KOPT-K1 (cell line): Measurements from ENCODE around the gene ZNF581.

Experiments used
- H3K27ac ChIP-seq: fragments of 200-600 bp; sonication (generic); 2 replicates; pipeline ENCODE4 v1.5.1; 2016; ENCODE audit warnings: antibody characterized with exemption, mild to moderate bottlenecking, low read depth, low read length; ENCODE audit not compliant: poor library complexity, severe bottlenecking
- H3K36me3 ChIP-seq: fragments of 200-600 bp; sonication (generic); 2 replicates; pipeline ENCODE4 v1.5.1; 2017; ENCODE audit warnings: antibody characterized with exemption, mild to moderate bottlenecking, low read length, moderate library complexity; ENCODE audit not compliant: insufficient read depth
- H3K9me3 ChIP-seq: fragments of 200-600 bp; sonication (generic); 2 replicates; pipeline ENCODE4 v1.5.1; 2017; ENCODE audit warnings: antibody characterized with exemption, low read length, mild to moderate bottlenecking; ENCODE audit not compliant: insufficient read depth, poor library complexity, severe bottlenecking

The ZNF581 gene, protein sequence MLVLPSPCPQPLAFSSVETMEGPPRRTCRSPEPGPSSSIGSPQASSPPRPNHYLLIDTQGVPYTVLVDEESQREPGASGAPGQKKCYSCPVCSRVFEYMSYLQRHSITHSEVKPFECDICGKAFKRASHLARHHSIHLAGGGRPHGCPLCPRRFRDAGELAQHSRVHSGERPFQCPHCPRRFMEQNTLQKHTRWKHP

DNA sequence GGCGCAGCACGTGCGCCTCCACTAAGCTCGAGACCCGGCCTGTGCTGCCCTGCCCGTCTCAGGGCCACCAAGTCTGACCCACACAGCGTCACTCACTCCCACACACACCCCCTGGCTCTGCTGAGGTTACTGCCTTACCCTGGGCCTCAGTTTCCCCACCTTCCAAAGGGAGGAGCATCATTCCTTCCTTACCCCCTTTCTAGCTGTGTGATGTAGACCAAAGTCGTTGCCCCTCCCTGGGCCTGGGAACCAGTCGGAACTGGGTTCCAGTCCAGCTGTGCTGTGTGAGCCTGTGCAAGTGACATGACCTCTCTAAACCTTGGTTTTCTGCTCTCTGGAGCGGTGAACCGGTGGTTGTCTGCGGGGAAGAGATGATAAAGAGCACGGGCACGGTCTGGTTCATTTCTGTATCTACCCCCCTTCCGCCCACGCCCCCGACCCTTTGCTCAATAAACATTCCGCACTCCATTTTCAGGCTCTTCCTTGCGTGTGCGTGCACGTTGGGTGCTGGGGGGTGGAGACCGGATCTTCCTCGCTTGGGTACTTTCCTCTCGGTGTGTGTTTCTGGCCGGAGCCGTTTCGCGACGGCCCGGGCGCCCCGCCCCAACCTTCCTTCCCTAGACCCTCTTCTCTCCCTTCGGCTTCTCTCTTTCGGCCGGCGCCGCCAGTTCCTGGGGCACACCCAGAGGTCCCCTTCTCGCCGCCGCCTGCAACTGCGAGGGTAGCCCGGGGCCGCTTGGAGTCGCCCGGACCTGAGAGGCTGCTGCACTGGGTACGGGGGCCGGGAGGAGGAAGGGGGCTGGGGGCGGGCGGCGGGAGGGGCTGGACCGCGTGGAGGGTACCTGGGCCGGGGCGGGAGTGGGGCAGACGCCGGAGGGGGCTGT, at the start of gene ZNF581:
Gene ZNF581, plus strand, starts transcription at position 647 of the 884 bp plus-strand sequence. CDS start 923 bp downstream, outside the sequence.
- Histone ChIP-seq H3K9me3 (no peaks in the 10 kb centered on the region), H3K27ac (peak within 1 kb of the TSS; percentile 72), H3K36me3 (peaks cover 19% of the 10 kb centered on the region)

DNA sequence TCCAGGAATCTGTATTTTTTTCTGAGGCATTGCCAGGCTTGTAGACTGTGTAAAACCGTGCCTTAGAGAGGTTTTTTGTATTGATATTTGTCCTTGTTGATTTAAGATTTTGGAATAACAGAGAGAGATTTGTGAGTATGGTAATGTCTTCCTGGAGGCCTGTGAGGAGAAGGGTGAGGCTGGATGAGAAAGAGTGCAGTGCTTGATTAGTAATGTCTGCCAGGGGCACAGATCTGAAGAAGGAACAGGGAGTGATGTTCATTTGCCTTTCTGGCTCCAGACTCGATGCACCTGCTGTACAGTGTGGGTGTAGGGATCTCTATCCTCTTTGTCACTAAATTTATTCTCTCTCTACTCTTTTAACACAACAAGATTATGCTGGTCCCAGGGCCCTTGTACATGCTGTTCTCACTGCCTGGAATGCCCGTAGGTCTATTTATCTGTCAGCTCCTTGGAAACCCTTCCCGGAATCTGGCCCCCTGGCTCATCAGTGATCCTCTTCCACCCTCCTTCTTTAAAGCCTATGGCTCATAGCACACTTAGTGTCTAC, 48.4 kb upstream of the ZNF581 start:
- no peak overlapping the region for H3K27ac ChIP-seq
- H3K9me3 ChIP-seq = no peaks in the 10 kb centered on the region
- peaks cover 54% of the 10 kb centered on the region for H3K36me3 ChIP-seq

DNA sequence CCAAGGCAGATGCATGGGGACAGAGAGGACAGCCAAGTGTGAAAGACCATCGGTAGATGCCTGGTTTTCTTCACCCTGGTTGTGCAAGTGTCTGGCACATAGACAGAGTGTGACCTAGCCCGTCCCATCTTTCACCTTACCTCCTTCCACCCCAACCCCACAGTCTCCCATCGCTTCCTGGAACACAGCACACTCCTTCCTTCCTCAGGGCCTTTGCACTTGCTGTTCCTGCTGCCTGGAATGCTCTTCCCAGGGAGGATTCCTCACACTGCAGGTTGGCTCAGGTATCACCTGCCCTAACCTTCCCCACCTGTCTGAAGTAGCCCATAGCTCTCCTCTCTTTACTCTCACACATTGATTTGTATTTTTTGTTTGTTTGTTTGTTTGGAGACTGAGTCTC, 47.1 kb upstream of the ZNF581 start:
- Histone ChIP-seq H3K36me3 (peaks cover 53% of the 10 kb centered on the region), H3K9me3 (no peaks in the 10 kb centered on the region), H3K27ac (no peak overlapping the region)

DNA sequence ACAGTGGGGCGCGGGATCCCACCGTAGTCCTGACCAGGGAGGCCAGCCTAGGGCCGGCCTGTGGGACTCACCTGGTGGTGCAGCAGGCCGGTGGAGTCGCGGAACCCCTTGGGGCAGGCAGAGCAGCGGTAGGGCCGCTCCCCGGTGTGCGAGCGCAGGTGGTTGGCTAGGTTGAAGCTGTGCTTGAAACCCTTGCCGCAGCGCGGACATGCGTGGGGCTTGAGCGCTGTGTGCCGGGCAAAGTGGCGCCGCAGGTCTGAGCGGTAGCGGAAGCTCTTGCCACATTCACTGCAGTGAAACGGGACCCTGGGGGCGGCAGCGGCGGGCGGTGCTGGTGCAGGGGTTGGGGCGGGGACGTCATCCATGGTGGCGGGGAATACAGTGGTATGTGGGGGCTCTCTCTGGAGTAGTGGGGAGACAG, 45.9 kb upstream of the ZNF581 start:
- Histone ChIP-seq H3K36me3 (peaks cover 41% of the 10 kb centered on the region), H3K9me3 (no peaks in the 10 kb centered on the region), H3K27ac (no peak overlapping the region)

DNA sequence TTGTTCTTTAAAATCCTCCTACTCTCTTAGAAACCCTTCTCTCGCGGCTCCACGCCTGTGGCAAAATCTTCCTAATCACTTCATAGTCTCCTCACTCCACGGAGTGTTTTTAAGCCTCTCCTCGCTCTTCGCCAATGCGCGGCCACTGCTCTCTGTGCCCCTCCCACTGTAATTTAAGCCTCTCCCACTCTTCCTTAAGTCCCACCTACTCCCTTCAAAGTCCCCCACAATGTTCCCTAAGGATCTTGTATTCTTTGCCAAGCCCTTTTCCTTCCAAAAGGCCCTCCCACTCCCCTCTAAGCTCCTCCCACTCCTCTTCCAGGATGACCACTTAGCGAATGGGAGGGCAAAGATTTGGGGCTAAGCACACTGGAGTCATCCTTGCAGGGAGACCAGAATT, 45.4 kb upstream of the ZNF581 start:
- Histone ChIP-seq H3K27ac (no peak overlapping the region), H3K36me3 (peaks cover 37% of the 10 kb centered on the region), H3K9me3 (no peaks in the 10 kb centered on the region)

DNA sequence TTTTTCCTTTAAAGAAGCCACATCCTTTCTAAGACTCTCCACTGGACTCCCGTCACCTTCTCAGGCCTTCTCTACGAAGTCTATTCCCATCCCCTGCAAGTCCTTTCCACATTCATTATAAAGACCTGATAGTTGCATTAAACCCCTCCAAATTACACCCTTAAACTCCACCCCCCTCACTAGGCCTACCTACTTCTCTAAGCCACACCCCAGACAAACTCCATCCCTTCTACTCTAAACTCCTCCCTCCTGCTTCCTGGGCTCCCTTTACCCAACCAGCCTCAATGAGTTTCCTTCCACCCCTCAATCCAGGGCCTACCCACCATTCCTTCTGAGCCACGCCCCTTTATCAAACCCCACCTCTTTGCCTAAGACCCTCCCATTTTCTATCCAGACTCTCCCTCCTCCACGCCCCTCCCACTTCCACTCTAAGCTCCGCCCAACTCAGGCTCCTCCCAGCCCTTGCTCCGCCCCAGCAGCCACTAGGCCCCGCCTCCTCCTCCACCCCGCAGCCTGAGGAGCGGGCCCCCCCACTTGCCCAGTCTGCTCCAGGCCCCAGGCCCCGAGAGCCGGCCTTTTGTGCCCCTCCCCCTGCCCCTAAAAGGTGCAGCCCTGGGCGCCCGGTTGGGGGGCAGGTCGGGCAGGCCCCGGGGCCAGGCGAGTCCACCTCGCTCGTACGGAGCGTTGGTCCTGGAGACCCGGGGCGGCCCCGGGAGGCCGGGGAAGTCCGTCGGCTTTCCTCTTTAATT, 44.6 kb upstream of the ZNF581 start:
- Histone ChIP-seq H3K27ac (peak overlapping the region; percentile 97), H3K9me3 (no peaks in the 10 kb centered on the region), H3K36me3 (peaks cover 31% of the 10 kb centered on the region)

DNA sequence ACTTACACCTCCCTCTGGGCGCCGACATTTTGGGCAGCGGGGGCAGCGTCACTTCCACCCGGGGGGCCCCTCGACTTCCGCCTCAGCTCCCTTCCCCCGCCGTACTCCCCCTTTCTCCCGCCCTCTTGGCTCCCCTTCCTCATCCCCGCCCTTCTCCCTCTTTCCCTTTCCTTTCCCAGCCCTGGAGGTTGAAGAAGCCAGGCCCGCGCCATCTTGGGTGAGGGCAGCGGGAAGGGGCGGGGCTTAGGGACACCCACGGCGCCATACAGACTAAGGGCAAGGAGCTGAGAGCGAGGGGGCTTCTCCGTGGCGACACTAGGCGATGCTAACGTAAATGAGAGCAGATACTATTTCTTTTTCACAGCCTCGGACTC, 44.0 kb upstream of the ZNF581 start, which contains the start of gene FIZ1:
Gene FIZ1, minus strand, starts transcription at position 50 of the 374 bp plus-strand sequence. CDS start 1,652 bp downstream, outside the sequence.
- Histone ChIP-seq H3K9me3 (no peaks in the 10 kb centered on the region), H3K27ac (peak within 1 kb of the TSS; percentile 97), H3K36me3 (peaks cover 28% of the 10 kb centered on the region)

DNA sequence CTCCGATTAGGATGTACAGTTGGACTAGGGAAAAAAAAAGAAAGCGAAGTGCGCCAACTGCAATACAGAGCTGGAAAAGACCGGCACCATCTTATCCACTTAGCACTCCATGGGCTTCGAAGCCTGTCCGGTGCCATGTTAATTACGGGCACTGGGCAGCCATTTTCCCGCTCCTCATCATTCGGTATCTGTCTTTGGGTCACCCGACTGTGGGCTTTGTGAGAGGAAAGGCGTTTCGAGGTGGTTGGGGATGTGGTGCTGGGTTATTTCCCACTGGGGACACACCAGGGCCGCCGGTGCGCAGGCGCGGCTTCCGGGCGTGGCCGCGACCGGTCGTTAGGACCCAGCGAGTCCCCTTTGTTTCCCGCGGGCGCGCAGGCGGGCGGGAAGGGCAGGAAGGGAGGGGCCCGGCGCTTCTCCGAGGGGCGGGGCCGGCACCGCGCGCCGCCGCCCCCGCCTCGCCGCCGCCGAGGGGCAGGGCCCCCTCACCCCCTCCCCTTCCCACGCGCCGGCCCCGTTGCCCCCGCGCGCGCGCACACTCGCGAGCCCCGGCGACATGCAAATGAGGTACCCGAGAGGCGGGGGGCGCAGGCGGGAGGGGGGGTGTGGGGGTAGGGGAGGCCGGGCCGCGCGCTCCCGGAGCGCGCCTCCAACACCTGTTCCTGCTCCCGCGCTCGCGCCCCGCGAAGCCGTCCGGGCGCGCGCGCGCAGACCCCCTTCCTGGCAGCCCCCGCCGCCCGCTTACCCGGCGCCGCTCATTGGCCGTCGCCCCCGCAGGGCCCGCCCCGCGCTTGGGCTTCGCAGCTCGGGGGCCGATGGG, 43.4 kb upstream of the ZNF581 start, which contains the start of gene ZNF524:
Gene ZNF524, plus strand, starts transcription at position 447 of the 820 bp plus-strand sequence. CDS start 1,825 bp downstream, outside the sequence.
- H3K27ac ChIP-seq = peak within 1 kb of the TSS; percentile 97
- peaks cover 23% of the 10 kb centered on the region for H3K36me3 ChIP-seq
- H3K9me3 ChIP-seq = no peaks in the 10 kb centered on the region

DNA sequence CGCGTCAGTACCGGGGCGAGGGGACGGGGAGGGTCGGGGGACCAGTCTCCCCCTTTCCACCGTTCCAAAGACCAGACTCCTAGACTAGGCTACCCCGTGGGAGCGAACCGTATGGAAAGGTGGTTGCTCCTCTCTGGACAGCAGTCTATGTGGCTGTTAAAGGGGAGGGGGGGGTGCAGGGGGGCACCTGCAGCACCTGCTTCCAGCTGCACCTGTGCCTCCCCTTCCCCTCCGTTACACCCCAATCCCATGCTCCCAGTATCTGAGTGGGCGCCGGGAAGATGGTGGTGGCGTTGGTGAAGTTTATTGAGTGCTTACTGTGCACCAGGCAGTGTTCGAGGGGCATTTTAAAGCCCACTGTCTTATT, 42.8 kb upstream of the ZNF581 start:
- Histone ChIP-seq H3K27ac (peak overlapping the region; percentile 97), H3K9me3 (no peaks in the 10 kb centered on the region), H3K36me3 (peaks cover 17% of the 10 kb centered on the region)

DNA sequence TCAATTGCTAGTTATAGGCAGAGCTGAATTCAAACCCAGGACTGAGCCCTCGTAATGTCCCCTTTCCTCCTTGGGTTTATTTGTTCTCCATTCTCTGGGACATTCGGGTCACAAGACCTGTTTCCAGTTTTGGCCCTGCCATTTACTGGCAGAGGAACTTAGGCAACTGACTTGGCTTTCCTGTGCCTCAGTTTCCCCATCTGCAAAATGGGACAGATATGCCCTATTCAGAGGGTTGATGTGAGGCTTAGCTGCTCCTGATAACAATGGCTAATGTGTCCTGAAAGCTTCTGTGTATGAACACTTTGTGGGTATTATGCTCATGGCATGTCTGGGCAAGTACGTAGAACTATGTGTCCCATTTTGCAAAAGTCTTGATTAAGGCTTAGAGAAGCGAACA, 42.4 kb upstream of the ZNF581 start:
- Histone ChIP-seq H3K36me3 (peaks cover 13% of the 10 kb centered on the region), H3K9me3 (no peaks in the 10 kb centered on the region), H3K27ac (peak overlapping the region; percentile 97)

DNA sequence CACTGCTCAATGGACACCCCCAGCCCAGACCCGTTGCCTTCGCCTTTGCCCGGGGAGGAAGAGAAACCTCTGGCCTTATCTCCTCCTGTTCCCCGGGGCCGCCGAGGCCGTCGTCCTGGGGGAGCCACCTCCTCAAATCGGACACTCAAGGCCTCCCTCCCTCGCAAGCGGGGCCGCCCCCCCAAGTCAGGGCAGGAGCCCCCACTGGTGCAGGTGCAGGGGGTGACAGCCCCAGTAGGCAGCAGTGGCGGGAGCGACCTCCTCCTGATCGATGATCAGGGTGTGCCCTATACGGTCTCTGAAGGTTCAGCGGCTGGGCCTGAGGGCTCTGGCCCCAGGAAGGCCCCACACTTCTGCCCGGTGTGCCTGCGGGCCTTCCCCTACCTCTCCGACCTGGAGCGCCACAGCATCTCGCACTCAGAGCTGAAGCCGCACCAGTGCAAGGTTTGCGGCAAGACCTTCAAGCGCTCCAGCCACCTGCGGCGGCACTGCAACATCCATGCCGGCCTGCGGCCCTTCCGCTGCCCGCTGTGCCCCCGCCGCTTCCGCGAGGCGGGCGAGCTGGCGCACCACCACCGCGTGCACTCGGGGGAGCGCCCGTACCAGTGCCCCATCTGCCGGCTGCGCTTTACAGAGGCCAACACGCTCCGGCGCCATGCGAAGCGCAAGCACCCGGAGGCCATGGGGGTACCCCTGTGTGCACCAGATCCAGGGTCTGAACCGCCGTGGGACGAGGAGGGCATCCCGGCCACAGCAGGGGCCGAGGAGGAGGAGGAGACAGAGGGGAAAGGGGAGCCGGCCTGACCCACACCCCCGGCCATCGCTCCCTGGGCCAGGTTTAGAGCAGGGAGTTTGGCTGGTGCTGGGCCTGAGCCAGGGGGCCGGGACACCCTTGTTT, 41.1 kb upstream of the ZNF581 start:
- Histone ChIP-seq H3K27ac (no peak overlapping the region), H3K36me3 (peaks cover under 1% of the 10 kb centered on the region; the same call in 1 of the 2 replicates)

DNA sequence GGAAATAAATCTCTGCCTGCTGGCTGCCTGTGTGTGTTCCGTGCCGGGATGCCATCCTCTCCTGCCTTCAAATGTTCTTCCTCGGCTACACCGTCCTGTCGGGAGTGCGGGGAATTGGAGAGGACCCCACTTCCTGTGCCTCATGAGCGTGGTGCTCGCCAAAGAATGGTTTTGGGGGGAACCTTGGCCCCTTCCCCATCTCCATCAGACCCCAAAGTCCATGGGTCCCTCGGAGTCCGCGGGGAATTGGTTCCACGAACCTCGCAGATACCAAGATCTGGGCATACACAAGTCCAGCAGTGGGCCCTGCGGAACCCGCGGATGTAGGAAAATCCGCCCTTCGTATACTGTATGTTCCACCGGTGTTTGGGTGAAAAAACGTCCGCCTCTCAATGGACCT, 40.3 kb upstream of the ZNF581 start:
- H3K27ac ChIP-seq = no peak overlapping the region
- H3K9me3 ChIP-seq = no peaks in the 10 kb centered on the region
- H3K36me3 ChIP-seq = no peaks in the 10 kb centered on the region

More for the DNA sequence above, 41.1 kb upstream of the ZNF581 start:
- H3K9me3 ChIP-seq = no peaks in the 10 kb centered on the region

DNA sequence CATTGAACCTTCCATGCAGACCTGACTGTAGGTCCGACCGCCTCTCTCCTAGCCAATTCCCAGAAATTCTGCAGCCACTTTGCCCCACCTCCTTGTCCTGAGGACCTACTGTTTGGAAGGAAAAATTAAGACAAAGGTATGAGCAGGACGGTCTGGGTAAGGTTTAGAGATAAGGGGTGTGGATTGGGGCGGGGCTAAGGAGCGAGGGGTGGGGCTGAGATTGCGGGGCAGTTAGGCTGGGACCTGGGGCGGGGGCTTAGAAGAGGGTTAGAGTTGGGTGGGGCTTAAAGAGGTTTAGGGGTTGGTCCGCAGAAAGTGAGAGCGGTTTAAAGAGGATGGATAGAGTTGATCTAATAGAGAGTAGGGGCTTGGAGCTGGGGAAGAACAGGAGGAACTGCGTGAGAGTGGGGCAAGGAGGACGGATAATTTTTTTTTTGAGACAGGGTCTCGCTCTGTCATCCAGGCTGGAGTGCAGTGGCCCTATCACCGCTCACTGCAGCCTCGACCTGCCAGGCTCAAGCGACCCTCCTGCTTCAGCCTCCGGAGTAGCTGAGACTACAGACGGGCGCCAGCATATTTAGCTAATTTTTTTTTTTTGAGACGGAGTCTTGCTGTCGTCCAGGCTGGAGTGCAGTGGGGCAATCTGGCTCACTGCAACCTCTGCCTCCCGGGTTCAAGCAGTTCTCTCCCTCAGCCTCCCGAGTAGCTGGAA, 39.7 kb upstream of the ZNF581 start:
- Histone ChIP-seq H3K36me3 (0 out of 2 replicates have a peak, but pooled peaks cover 2% of the 10 kb centered on the region), H3K9me3 (no peaks in the 10 kb centered on the region), H3K27ac (no peak overlapping the region)
